ENCODE results near the gene CPXM2.

The CPXM2 gene

DNA sequence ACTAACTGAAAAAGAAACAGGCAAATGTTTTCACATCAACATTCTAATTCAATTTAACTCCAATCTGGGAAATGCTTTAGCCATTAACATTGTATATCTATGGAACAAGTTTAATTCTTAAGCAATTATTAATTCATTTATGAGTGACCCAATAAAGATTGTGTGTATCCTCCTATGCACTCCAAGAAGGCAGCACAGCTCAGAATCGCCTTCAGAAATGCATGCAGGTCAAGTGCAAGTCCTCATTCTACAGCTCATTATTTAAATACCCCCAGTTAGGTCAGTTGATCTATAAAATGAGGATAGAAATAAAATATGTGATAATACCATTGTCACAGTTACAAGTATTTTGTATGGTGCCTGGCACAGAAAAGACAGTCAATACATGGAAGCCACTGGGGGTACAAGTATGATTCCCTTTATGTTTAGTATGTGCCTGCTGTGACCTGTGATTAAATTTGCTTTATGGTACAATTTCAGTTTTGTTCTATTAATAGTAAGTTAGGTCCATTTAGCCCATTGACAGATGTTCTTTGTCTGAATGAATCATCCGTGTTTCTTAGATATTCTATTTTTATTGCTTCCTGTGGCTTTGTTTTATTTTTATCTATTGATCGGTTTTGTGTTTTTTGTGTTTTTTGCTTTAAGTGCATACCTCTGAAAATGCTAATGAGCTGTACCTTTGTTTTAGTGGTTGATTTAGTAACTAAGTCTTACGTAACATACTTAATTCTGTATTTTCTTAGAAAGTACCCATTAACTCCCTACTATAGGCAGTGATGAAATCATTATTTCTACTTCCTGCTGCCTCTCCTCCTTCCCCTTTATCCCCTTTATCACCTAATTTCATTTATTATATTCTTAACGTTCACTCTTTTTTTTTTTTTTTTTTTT is 42.8 kb downstream of the CPXM2 start:
- H3K4me3 Mint-ChIP-seq = no peak overlapping the region
- H3K27ac Mint-ChIP-seq = no peak overlapping the region
- H3K4me1 Mint-ChIP-seq = no peaks in the 10 kb centered on the region
- H3K36me3 Mint-ChIP-seq = peaks cover 7% of the 10 kb centered on the region
- ATAC-seq = no peak
- no peak for DNase-seq (ENCODE audit: low spot score in 2 of 2)
- H3K9me3 Mint-ChIP-seq = no peaks in the 10 kb centered on the region

DNA sequence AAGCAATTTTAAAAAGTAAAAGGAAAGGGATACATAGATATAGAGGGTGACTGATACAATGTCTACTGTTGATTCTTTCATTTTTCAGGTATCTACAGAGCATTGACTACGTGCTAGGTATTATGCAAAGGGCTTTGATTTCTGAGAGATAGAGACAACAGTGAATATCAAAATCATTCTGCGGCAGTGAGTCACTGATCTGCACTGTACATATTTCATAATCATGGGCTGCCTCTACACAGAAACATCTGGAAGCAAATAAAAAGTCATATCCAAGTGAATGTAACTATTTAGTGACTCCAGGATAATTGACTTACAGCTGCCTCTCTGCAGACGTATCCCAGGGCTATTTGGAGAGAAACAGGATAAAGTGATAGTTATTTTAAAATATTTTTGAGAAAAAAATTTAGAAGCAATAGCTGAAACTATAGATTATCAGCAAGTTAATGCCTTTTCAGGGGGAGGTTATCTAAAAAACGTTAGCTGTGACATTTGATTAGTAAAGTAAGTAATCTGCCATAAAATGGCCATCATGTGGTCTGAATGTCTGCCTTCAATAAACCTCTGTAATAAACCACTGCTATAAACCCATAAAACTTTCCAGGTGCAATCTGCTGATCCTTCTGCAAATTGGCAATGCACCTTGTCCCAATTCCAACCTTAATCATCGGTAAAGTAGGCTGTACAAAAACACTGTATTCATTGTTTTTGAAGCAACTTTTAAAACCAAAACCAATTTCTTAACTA is 43.7 kb downstream of the CPXM2 start:
- H3K9me3 Mint-ChIP-seq = no peaks in the 10 kb centered on the region
- H3K27ac Mint-ChIP-seq = no peak overlapping the region
- no peaks in the 10 kb centered on the region for H3K4me1 Mint-ChIP-seq
- ATAC-seq (no peak), DNase-seq (ENCODE audit: low spot score in 2 of 2) (no peak)
- H3K36me3 Mint-ChIP-seq = peaks cover 7% of the 10 kb centered on the region
- H3K4me3 Mint-ChIP-seq = no peak overlapping the region

DNA sequence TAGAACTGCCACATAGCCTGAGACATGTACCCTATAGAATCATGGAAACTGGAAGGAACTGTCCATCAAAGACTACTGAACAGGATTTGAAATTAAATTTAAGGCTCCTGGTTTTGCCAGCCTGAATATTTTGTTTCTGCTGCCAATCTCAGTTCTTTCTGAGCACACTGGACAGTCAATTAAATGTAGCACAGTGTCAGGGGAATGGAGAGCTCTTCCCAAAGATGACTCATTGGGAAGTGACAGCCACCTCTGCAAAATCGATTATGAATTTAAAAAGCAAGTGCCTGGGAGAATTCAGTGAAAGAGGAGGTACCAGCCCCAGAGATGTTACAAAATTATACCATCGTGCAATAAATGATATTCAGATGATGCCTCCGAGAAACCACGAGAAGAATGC is 47.8 kb downstream of the CPXM2 start:
- no peak overlapping the region for H3K27ac Mint-ChIP-seq
- H3K9me3 Mint-ChIP-seq = no peaks in the 10 kb centered on the region
- no peak overlapping the region for H3K4me3 Mint-ChIP-seq
- H3K36me3 Mint-ChIP-seq = peaks cover 7% of the 10 kb centered on the region
- no peak for ATAC-seq
- DNase-seq (ENCODE audit: low spot score in 2 of 2) = no peak
- H3K4me1 Mint-ChIP-seq = no peaks in the 10 kb centered on the region

DNA sequence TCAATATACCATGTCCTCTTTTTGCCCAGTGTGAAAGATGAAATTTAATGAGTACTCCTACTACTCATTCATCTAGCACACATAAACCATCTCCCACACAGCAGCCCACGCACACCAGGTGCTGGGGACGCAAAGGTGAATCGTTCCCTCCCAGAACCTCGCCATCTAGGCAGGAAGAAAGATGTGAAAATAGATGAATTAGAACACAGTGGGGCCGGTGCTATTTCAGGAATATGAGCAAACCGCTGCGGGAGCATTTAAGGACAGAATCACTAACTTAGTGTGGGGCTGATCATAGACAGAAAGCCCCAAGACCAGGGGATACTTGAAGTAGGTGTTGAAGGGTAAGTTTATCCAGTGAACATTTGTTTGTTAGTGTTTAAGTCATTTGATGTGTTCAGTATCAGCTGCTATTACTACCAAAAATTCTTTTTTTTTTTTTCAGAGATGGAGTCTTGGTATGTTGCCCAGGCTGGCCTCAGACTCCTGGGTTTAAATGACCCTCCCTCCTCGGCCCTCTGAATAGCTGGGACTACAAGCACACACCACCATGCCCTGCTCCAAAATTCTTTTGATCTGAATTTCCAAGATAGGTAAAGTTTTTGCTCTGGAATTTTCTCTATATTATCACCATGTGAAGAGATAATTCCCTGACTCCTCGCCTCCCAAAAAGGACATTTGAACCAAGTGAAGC is 48.8 kb downstream of the CPXM2 start:
- peaks cover 7% of the 10 kb centered on the region for H3K36me3 Mint-ChIP-seq
- H3K4me1 Mint-ChIP-seq = no peaks in the 10 kb centered on the region
- ATAC-seq (no peak), DNase-seq (ENCODE audit: low spot score in 2 of 2) (no peak)
- H3K9me3 Mint-ChIP-seq = peaks cover under 1% of the 10 kb centered on the region
- H3K4me3 Mint-ChIP-seq = no peak overlapping the region
- H3K27ac Mint-ChIP-seq = no peak overlapping the region

GRCh38 chr10:123841560-123841959 is 50.0 kb downstream of the CPXM2 start:
- no peak for DNase-seq (ENCODE audit: low spot score in 2 of 2)
- H3K4me3 Mint-ChIP-seq = no peak overlapping the region
- no peak for ATAC-seq
- no peaks in the 10 kb centered on the region for H3K4me1 Mint-ChIP-seq
- H3K36me3 Mint-ChIP-seq = peaks cover 7% of the 10 kb centered on the region
- H3K9me3 Mint-ChIP-seq = peaks cover 2% of the 10 kb centered on the region
- no peak overlapping the region for H3K27ac Mint-ChIP-seq

GRCh38 chr10:123841115-123841514 is 50.5 kb downstream of the CPXM2 start:
- ATAC-seq (no peak), DNase-seq (ENCODE audit: low spot score in 2 of 2) (no peak)
- peaks cover 7% of the 10 kb centered on the region for H3K36me3 Mint-ChIP-seq
- H3K9me3 Mint-ChIP-seq = peaks cover 2% of the 10 kb centered on the region
- H3K27ac Mint-ChIP-seq = no peak overlapping the region
- no peak overlapping the region for H3K4me3 Mint-ChIP-seq
- no peaks in the 10 kb centered on the region for H3K4me1 Mint-ChIP-seq

GRCh38 chr10:123840714-123841113 is 50.9 kb downstream of the CPXM2 start:
- H3K4me1 Mint-ChIP-seq = no peaks in the 10 kb centered on the region
- no peak overlapping the region for H3K27ac Mint-ChIP-seq
- DNase-seq (ENCODE audit: low spot score in 2 of 2) = no peak
- ATAC-seq = no peak
- H3K9me3 Mint-ChIP-seq = peaks cover 2% of the 10 kb centered on the region
- H3K36me3 Mint-ChIP-seq = peaks cover 6% of the 10 kb centered on the region
- H3K4me3 Mint-ChIP-seq = no peak overlapping the region

DNA sequence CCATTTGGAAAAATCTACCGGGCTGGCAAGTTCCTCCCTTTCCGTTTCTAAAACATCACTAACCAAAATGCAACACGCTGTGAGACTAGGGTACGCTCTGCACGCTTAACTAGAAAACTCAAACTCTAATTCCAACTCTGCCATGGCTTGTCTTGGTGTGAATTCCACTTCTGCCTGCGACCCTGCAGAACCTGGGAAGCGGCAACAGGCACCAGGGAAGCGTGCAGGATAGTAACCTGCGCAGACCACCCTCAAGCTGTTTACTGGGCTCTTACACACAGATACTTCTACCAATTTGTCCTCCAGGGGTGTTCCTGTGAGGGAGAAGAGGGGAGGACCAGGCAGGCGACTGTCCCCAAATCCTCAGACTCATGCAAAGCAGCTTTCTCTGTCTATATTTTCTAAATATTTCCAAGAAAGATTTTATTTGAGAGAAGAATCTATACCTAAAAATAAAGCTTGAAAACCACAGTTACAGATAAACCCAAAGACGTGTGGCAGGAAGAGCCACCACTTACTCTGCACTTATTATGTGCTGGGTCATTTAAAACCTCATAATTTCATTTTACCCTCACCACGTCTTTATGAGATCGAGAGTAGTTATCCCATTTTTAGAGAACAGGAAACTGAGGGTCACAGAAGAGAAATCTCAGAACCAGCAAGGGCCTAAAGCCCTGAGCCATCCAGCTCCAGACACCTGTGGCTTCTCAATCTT is 52.9 kb downstream of the CPXM2 start:
- no peaks in the 10 kb centered on the region for H3K36me3 Mint-ChIP-seq
- H3K27ac Mint-ChIP-seq = no peak overlapping the region
- no peaks in the 10 kb centered on the region for H3K4me1 Mint-ChIP-seq

GRCh38 chr10:123837756-123838155 is 53.9 kb downstream of the CPXM2 start:
- DNase-seq (ENCODE audit: low spot score in 2 of 2) = no peak
- no peaks in the 10 kb centered on the region for H3K4me1 Mint-ChIP-seq
- ATAC-seq = no peak
- no peaks in the 10 kb centered on the region for H3K36me3 Mint-ChIP-seq
- peaks cover 2% of the 10 kb centered on the region for H3K9me3 Mint-ChIP-seq
- H3K27ac Mint-ChIP-seq = no peak overlapping the region
- no peak overlapping the region for H3K4me3 Mint-ChIP-seq

More for the DNA sequence above, 52.9 kb downstream of the CPXM2 start:
- peaks cover 2% of the 10 kb centered on the region for H3K9me3 Mint-ChIP-seq
- DNase-seq (ENCODE audit: low spot score in 2 of 2) (no peak), ATAC-seq (no peak)
- H3K4me3 Mint-ChIP-seq = no peak overlapping the region

DNA sequence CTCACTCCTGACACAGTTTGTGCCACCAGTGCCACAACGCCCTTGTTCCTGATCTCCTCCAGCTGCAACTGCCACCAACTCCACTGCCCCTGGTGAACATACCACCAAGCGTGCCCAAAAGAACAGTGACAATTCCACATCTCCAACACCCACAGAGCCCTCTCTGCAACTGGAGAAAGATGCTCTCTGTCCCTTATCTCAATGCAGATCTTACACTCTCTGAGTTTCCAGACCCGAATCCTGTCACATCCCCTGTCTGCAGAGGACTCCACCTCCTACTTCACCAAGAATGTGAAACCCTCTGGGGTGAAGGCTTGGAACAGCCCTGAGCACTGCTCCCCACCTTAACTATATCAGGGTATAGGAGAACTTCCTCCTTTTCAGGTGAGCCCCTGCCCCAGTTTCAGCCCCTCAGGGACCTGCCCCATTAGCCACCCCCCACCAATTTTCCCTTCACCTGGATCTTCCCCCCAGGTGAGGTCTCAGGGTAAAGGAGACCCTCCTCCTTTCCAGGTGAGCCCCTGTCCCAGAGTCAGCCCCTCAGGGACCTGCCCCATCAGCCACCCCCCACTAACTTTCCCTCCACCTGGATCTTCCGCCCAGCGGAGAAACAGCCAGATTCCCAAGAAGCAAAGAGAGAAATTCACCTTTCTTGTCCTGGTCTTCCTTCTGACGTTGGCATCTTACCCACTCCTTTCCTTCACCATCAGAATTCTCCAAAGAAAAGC is 55.0 kb downstream of the CPXM2 start:
- Mint-ChIP-seq H3K4me1 (no peaks in the 10 kb centered on the region), H3K4me3 (no peak overlapping the region), H3K27ac (no peak overlapping the region), H3K9me3 (peaks cover 2% of the 10 kb centered on the region), H3K36me3 (no peaks in the 10 kb centered on the region)
- ATAC-seq = peak; percentile 9
- no peak for DNase-seq (ENCODE audit: low spot score in 2 of 2)

- no peak overlapping the region for H3K27ac Mint-ChIP-seq
- DNase-seq (ENCODE audit: low spot score in 2 of 2) (no peak), ATAC-seq (no peak)
- H3K9me3 Mint-ChIP-seq = peaks cover 2% of the 10 kb centered on the region
- no peaks in the 10 kb centered on the region for H3K4me1 Mint-ChIP-seq
- H3K4me3 Mint-ChIP-seq = no peak overlapping the region
- no peaks in the 10 kb centered on the region for H3K36me3 Mint-ChIP-seq
Observed at GRCh38 chr10:123835575-123835974, 56.0 kb downstream of the CPXM2 start.

DNA sequence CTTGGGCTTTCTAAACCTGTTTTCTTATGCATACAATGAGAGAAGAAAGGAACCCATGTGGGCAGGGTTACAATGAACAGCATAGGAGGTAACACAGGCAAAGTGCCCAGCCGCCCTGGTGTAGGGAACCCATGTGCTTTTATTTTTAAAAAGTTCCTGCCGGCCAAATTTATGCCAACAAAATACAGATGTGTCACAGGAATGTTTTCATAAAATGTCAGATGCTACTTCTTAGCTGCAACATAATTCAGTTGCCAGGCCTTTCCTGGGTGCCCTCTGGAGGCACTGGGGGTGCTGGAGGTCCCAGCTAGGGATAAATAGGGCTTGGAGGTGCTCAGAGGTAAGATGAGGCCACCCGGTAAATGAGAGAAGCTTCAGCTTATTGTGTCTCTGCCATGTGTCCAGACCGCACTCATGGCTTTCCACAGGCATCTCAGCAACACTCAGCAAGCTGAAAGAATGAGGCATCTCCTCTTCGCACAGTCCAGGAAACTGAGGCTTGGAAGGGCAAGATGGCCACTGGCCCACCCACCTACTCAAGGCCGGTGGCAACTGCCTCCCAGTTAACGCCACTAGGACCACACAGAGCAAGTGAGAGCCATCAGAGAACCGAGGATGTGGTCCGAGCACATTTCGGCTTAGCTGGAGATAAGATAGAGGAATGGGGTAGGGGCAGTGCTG is 58.3 kb downstream of the CPXM2 start:
- Mint-ChIP-seq H3K36me3 (no peaks in the 10 kb centered on the region), H3K27ac (no peak overlapping the region), H3K4me1 (no peaks in the 10 kb centered on the region), H3K4me3 (no peak overlapping the region), H3K9me3 (peaks cover 2% of the 10 kb centered on the region)
- no peak for DNase-seq (ENCODE audit: low spot score in 2 of 2)
- no peak for ATAC-seq

- no peak overlapping the region for H3K4me3 Mint-ChIP-seq
- H3K9me3 Mint-ChIP-seq = no peaks in the 10 kb centered on the region
- DNase-seq (ENCODE audit: low spot score in 2 of 2) = no peak
- no peak overlapping the region for H3K27ac Mint-ChIP-seq
- H3K36me3 Mint-ChIP-seq = no peaks in the 10 kb centered on the region
- no peaks in the 10 kb centered on the region for H3K4me1 Mint-ChIP-seq
- ATAC-seq = no peak
Observed at GRCh38 chr10:123831259-123831658, 60.3 kb downstream of the CPXM2 start.

DNA sequence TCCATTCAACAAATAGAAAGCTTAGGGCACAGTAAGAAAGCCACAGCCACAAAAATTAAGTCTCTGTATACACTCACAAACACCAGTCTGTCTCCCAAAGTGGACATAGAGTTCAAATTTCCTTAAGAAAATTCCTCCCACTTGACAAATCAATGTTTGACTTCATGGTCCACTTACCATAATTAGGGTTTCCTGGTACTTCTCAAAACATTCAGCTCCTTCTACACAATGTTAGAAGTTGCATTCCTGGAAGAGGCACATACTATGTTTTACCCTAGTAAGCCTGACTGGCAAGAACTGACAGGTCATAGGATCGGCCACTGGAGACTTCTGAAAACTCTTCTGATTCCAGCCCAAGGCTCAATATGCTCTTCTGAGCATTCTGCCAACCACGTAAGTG is 70.5 kb downstream of the CPXM2 start:
- no peak overlapping the region for H3K27ac Mint-ChIP-seq
- H3K4me3 Mint-ChIP-seq = no peak overlapping the region
- H3K9me3 Mint-ChIP-seq = peaks cover 8% of the 10 kb centered on the region
- DNase-seq (ENCODE audit: low spot score in 2 of 2) = no peak
- H3K4me1 Mint-ChIP-seq = no peaks in the 10 kb centered on the region
- no peak for ATAC-seq
- no peaks in the 10 kb centered on the region for H3K36me3 Mint-ChIP-seq
